ENCODE results near the gene CLUH.

DNA sequence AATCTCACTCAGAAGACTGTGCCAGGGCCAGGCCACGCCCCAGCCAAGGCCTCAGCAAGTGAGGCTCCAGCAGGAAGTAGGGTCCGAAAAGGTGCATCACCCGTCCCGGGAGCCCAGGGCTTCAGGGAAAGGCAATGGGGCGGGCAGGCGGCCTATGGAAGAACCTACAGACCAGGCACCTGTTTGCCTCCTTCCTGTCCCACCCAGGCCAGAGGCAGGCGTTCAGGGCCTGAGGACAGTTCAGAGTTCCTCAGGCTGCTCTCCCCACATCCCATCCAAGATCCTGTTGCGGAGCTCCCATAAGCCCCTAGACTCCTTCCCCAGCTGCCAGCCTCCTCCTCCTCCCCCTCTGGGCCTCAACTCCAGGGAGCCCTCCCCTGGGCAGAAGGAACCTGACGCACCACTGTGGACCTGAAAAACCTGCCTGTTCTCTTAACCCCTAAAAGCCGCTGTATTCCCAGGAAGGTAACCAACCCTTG is 2.3 kb downstream of the CLUH start:
- TF ChIP-seq, protein P1, sequence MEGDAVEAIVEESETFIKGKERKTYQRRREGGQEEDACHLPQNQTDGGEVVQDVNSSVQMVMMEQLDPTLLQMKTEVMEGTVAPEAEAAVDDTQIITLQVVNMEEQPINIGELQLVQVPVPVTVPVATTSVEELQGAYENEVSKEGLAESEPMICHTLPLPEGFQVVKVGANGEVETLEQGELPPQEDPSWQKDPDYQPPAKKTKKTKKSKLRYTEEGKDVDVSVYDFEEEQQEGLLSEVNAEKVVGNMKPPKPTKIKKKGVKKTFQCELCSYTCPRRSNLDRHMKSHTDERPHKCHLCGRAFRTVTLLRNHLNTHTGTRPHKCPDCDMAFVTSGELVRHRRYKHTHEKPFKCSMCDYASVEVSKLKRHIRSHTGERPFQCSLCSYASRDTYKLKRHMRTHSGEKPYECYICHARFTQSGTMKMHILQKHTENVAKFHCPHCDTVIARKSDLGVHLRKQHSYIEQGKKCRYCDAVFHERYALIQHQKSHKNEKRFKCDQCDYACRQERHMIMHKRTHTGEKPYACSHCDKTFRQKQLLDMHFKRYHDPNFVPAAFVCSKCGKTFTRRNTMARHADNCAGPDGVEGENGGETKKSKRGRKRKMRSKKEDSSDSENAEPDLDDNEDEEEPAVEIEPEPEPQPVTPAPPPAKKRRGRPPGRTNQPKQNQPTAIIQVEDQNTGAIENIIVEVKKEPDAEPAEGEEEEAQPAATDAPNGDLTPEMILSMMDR (IDR thresholded peaks at IDR 0.05; ENCODE audit: low read depth, low read length): no peak
- no peak for TF ChIP-seq EZH2phosphoT487 (IDR thresholded peaks at IDR 0.05; ENCODE audit: low read depth)
